Measurements from ENCODE around the gene DNAJC30. TPM values are rescaled to one million over a fixed set of nuclear protein-coding genes. Genes with fewer than 3 reads are reported as not detected.
A peak's percentile ranks its signal among the peaks of the same experiment; 100 is the strongest.

DNAJC30 gene
- total RNA-seq, 1 donor: 1.9 TPM

GRCh38 chr7:73702226-73702625, 19.0 kb upstream of the DNAJC30 start:
- no peak overlapping the region for H3K4me3 ChIP-seq (ENCODE audit: low read length)
- no peaks in the 10 kb centered on the region for H3K4me1 ChIP-seq (ENCODE audit: insufficient read depth, low read length)
- H3K9me3 ChIP-seq (ENCODE audit: low read depth, low read length): no peaks in the 10 kb centered on the region
- H3K27me3 ChIP-seq (ENCODE audit: insufficient read depth, low read length): no peaks in the 10 kb centered on the region

- H3K9me3 ChIP-seq (ENCODE audit: low read depth, low read length): no peaks in the 10 kb centered on the region
- H3K4me3 ChIP-seq (ENCODE audit: low read length): no peak overlapping the region
- H3K4me1 ChIP-seq (ENCODE audit: insufficient read depth, low read length): no peaks in the 10 kb centered on the region
- no peaks in the 10 kb centered on the region for H3K27me3 ChIP-seq (ENCODE audit: insufficient read depth, low read length)
These were observed 18.2 kb upstream of the DNAJC30 start for GRCh38 chr7:73701357-73701995.

GRCh38 chr7:73700581-73701134, 17.4 kb upstream of the DNAJC30 start:
- no peaks in the 10 kb centered on the region for H3K9me3 ChIP-seq (ENCODE audit: low read depth, low read length)
- no peaks in the 10 kb centered on the region for H3K27me3 ChIP-seq (ENCODE audit: insufficient read depth, low read length)
- H3K4me1 ChIP-seq (ENCODE audit: insufficient read depth, low read length): no peaks in the 10 kb centered on the region
- no peak overlapping the region for H3K4me3 ChIP-seq (ENCODE audit: low read length)

- Histone ChIP-seq H3K4me3 (ENCODE audit: low read length) (no peak overlapping the region), H3K4me1 (ENCODE audit: insufficient read depth, low read length) (no peaks in the 10 kb centered on the region), H3K9me3 (ENCODE audit: low read depth, low read length) (no peaks in the 10 kb centered on the region), H3K27me3 (ENCODE audit: insufficient read depth, low read length) (no peaks in the 10 kb centered on the region)
These were observed 16.8 kb upstream of the DNAJC30 start for GRCh38 chr7:73700069-73700423.

GRCh38 chr7:73699370-73700068, 16.3 kb upstream of the DNAJC30 start:
- Histone ChIP-seq H3K4me1 (ENCODE audit: insufficient read depth, low read length) (no peaks in the 10 kb centered on the region), H3K4me3 (ENCODE audit: low read length) (no peak overlapping the region), H3K27me3 (ENCODE audit: insufficient read depth, low read length) (no peaks in the 10 kb centered on the region), H3K9me3 (ENCODE audit: low read depth, low read length) (no peaks in the 10 kb centered on the region)

- no peaks in the 10 kb centered on the region for H3K27me3 ChIP-seq (ENCODE audit: insufficient read depth, low read length)
- H3K4me3 ChIP-seq (ENCODE audit: low read length): no peak overlapping the region
- H3K9me3 ChIP-seq (ENCODE audit: low read depth, low read length): no peaks in the 10 kb centered on the region
- no peaks in the 10 kb centered on the region for H3K4me1 ChIP-seq (ENCODE audit: insufficient read depth, low read length)
These were observed 15.2 kb upstream of the DNAJC30 start for GRCh38 chr7:73698410-73698809.

- Histone ChIP-seq H3K9me3 (ENCODE audit: low read depth, low read length) (no peaks in the 10 kb centered on the region), H3K27me3 (ENCODE audit: insufficient read depth, low read length) (no peaks in the 10 kb centered on the region), H3K4me1 (ENCODE audit: insufficient read depth, low read length) (no peaks in the 10 kb centered on the region), H3K4me3 (ENCODE audit: low read length) (no peak overlapping the region)
These were observed 13.1 kb upstream of the DNAJC30 start for GRCh38 chr7:73696372-73696771.

GRCh38 chr7:73690646-73691045, 7.4 kb upstream of the DNAJC30 start:
- Histone ChIP-seq H3K4me1 (ENCODE audit: insufficient read depth, low read length) (peaks cover 5% of the 10 kb centered on the region), H3K4me3 (ENCODE audit: low read length) (no peak overlapping the region), H3K9me3 (ENCODE audit: low read depth, low read length) (no peaks in the 10 kb centered on the region), H3K27me3 (ENCODE audit: insufficient read depth, low read length) (no peaks in the 10 kb centered on the region)

- Histone ChIP-seq H3K4me1 (ENCODE audit: insufficient read depth, low read length) (peaks cover 21% of the 10 kb centered on the region), H3K4me3 (ENCODE audit: low read length) (no peak overlapping the region), H3K27me3 (ENCODE audit: insufficient read depth, low read length) (no peaks in the 10 kb centered on the region), H3K9me3 (ENCODE audit: low read depth, low read length) (no peaks in the 10 kb centered on the region)
These were observed 5.0 kb upstream of the DNAJC30 start for GRCh38 chr7:73688288-73688687.

- Histone ChIP-seq H3K4me1 (ENCODE audit: insufficient read depth, low read length) (peaks cover 41% of the 10 kb centered on the region), H3K9me3 (ENCODE audit: low read depth, low read length) (no peaks in the 10 kb centered on the region), H3K4me3 (ENCODE audit: low read length) (no peak overlapping the region), H3K27me3 (ENCODE audit: insufficient read depth, low read length) (no peaks in the 10 kb centered on the region)
These were observed 2.1 kb upstream of the DNAJC30 start for GRCh38 chr7:73685311-73685710.

GRCh38 chr7:73683788-73684693, 788 bp upstream of the DNAJC30 start:
- H3K4me1 ChIP-seq (ENCODE audit: insufficient read depth, low read length): peaks cover 36% of the 10 kb centered on the region
- H3K27me3 ChIP-seq (ENCODE audit: insufficient read depth, low read length): no peaks in the 10 kb centered on the region
- H3K9me3 ChIP-seq (ENCODE audit: low read depth, low read length): no peaks in the 10 kb centered on the region
- peak overlapping the region; percentile 94 for H3K4me3 ChIP-seq (ENCODE audit: low read length)

GRCh38 chr7:73682745-73683055, 553 bp downstream of the DNAJC30 start:
- Histone ChIP-seq H3K4me3 (ENCODE audit: low read length) (peak overlapping the region; percentile 94), H3K4me1 (ENCODE audit: insufficient read depth, low read length) (peaks cover 36% of the 10 kb centered on the region), H3K9me3 (ENCODE audit: low read depth, low read length) (no peaks in the 10 kb centered on the region), H3K27me3 (ENCODE audit: insufficient read depth, low read length) (no peaks in the 10 kb centered on the region)

- Histone ChIP-seq H3K4me1 (ENCODE audit: insufficient read depth, low read length) (peaks cover 36% of the 10 kb centered on the region), H3K9me3 (ENCODE audit: low read depth, low read length) (no peaks in the 10 kb centered on the region), H3K27me3 (ENCODE audit: insufficient read depth, low read length) (no peaks in the 10 kb centered on the region), H3K4me3 (ENCODE audit: low read length) (no peak overlapping the region)
These were observed 2.2 kb downstream of the DNAJC30 start for GRCh38 chr7:73681031-73681430.

GRCh38 chr7:73680501-73680900, 2.8 kb downstream of the DNAJC30 start:
- H3K4me3 ChIP-seq (ENCODE audit: low read length): no peak overlapping the region
- H3K9me3 ChIP-seq (ENCODE audit: low read depth, low read length): no peaks in the 10 kb centered on the region
- no peaks in the 10 kb centered on the region for H3K27me3 ChIP-seq (ENCODE audit: insufficient read depth, low read length)
- H3K4me1 ChIP-seq (ENCODE audit: insufficient read depth, low read length): peaks cover 36% of the 10 kb centered on the region

GRCh38 chr7:73679709-73680108, 3.5 kb downstream of the DNAJC30 start:
- Histone ChIP-seq H3K4me3 (ENCODE audit: low read length) (no peak overlapping the region), H3K9me3 (ENCODE audit: low read depth, low read length) (no peaks in the 10 kb centered on the region), H3K4me1 (ENCODE audit: insufficient read depth, low read length) (peaks cover 30% of the 10 kb centered on the region), H3K27me3 (ENCODE audit: insufficient read depth, low read length) (no peaks in the 10 kb centered on the region)

All from mononuclear cell (primary cell).